ENCODE results near the gene DIPK1B. TPM values are rescaled to one million over a fixed set of nuclear protein-coding genes. Genes with fewer than 3 reads are reported as not detected.

Gene DIPK1B
- total RNA-seq, 2 experiments from 2014 or later = not detected

- ChIA-PET POLR2A (interaction anchor here (0.6 to 2.6 kb wide), 14 partner anchors 9 to 264 kb away, joined by 3 to 25 read pairs (median 4); partner anchors contain the start of genes PAXX, RABL6 and TRAF2), CTCF (interaction anchor here (0.5 to 3.7 kb wide), 12 partner anchors 12 to 342 kb away, joined by 3 to 14 read pairs (median 6); partner anchors contain the start of genes LCN8 and SAPCD2)
- no peaks in the 10 kb centered on the region for H3K27me3 Mint-ChIP-seq
- no peaks in the 10 kb centered on the region for H3K9me3 Mint-ChIP-seq
- peak overlapping the region; percentile 99 for H3K4me3 Mint-ChIP-seq
- intact Hi-C loops (cut with micrococcal nuclease) = loop anchor here (2.0 kb wide), 1 partner anchor 27 kb away; no protein-coding TSS in a partner anchor
- H3K36me3 Mint-ChIP-seq = peaks cover 34% of the 10 kb centered on the region
- peaks cover 38% of the 10 kb centered on the region for H3K4me1 Mint-ChIP-seq (ENCODE audit: low read depth)
- DNase-seq = peak; percentile 93
- no peak overlapping the region for H3K27ac Mint-ChIP-seq
Observed at GRCh38 chr9:136728080-136728547, 15.7 kb downstream of the DIPK1B start.

- DNase-seq = no peak
- POLR2A ChIA-PET = interaction anchor here (0.6 to 2.6 kb wide), 14 partner anchors 10 to 264 kb away, joined by 3 to 25 read pairs (median 4); partner anchors contain the start of genes PAXX, RABL6 and TRAF2
- H3K9me3 Mint-ChIP-seq = no peaks in the 10 kb centered on the region
- intact Hi-C loops (cut with micrococcal nuclease) = loop anchor here (2.0 kb wide), 1 partner anchor 28 kb away; no protein-coding TSS in a partner anchor
- no peaks in the 10 kb centered on the region for H3K27me3 Mint-ChIP-seq
- H3K4me1 Mint-ChIP-seq (ENCODE audit: low read depth) = peaks cover 37% of the 10 kb centered on the region
- peaks cover 30% of the 10 kb centered on the region for H3K36me3 Mint-ChIP-seq
- H3K27ac Mint-ChIP-seq = no peak overlapping the region
- peak overlapping the region; percentile 63 for H3K4me3 Mint-ChIP-seq
- CTCF ChIA-PET = interaction anchor here (0.7 to 3.7 kb wide), 12 partner anchors 13 to 342 kb away, joined by 3 to 14 read pairs (median 4); partner anchors contain the start of genes LCN8 and SAPCD2
Observed at GRCh38 chr9:136728548-136729123, 16.3 kb downstream of the DIPK1B start.

GRCh38 chr9:136729144-136729543 lies 16.8 kb downstream of the DIPK1B start:
- peak overlapping the region; percentile 63 for H3K4me3 Mint-ChIP-seq
- H3K27ac Mint-ChIP-seq = no peak overlapping the region
- intact Hi-C loops (cut with micrococcal nuclease) = loop anchor here (2.0 kb wide), 1 partner anchor 28 kb away; no protein-coding TSS in a partner anchor
- no peaks in the 10 kb centered on the region for H3K27me3 Mint-ChIP-seq
- peaks cover 33% of the 10 kb centered on the region for H3K4me1 Mint-ChIP-seq (ENCODE audit: low read depth)
- no peaks in the 10 kb centered on the region for H3K9me3 Mint-ChIP-seq
- ChIA-PET CTCF (interaction anchor here (0.7 to 3.7 kb wide), 12 partner anchors 13 to 326 kb away, joined by 3 to 14 read pairs (median 4); partner anchors contain the start of gene LCN8), POLR2A (interaction anchor here (1.0 to 2.6 kb wide), 6 partner anchors 12 to 180 kb away, joined by 3 to 10 read pairs (median 5); partner anchors contain the start of gene RABL6)
- H3K36me3 Mint-ChIP-seq = peaks cover 26% of the 10 kb centered on the region
- peak; percentile 30 for DNase-seq

GRCh38 chr9:136729926-136730325 lies 17.6 kb downstream of the DIPK1B start:
- peaks cover 20% of the 10 kb centered on the region for H3K36me3 Mint-ChIP-seq
- ChIA-PET POLR2A (interaction anchor here (0.9 to 2.6 kb wide), 2 partner anchors 9 to 12 kb away, joined by 5 to 10 read pairs; no protein-coding TSS in a partner anchor), CTCF (interaction anchor here (0.9 to 3.7 kb wide), 7 partner anchors 16 to 300 kb away, joined by 3 to 14 read pairs (median 4); no protein-coding TSS in a partner anchor)
- no peak for DNase-seq
- no peak overlapping the region for H3K27ac Mint-ChIP-seq
- no peaks in the 10 kb centered on the region for H3K27me3 Mint-ChIP-seq
- intact Hi-C loops (cut with micrococcal nuclease) = loop anchor here (2.0 kb wide), 1 partner anchor 29 kb away; no protein-coding TSS in a partner anchor
- H3K9me3 Mint-ChIP-seq = no peaks in the 10 kb centered on the region
- peak overlapping the region; percentile 63 for H3K4me3 Mint-ChIP-seq
- H3K4me1 Mint-ChIP-seq (ENCODE audit: low read depth) = peaks cover 30% of the 10 kb centered on the region

- POLR2A ChIA-PET = interaction anchor here (0.6 kb wide), 1 partner anchor 300 kb away, joined by 3 read pairs; no protein-coding TSS in a partner anchor
- DNase-seq = peak; percentile 41
Observed at GRCh38 chr9:136732444-136733178, 20.2 kb downstream of the DIPK1B start.

GRCh38 chr9:136733611-136734010 lies 21.2 kb downstream of the DIPK1B start:
- H3K27me3 Mint-ChIP-seq = no peaks in the 10 kb centered on the region
- intact Hi-C loops (cut with micrococcal nuclease) = no loop called here
- H3K4me1 Mint-ChIP-seq (ENCODE audit: low read depth) = peaks cover 13% of the 10 kb centered on the region
- POLR2A ChIA-PET = no interaction called here
- DNase-seq = no peak
- H3K9me3 Mint-ChIP-seq = no peaks in the 10 kb centered on the region
- no peak overlapping the region for H3K4me3 Mint-ChIP-seq
- CTCF ChIA-PET = interaction anchor here (0.9 kb wide), 1 partner anchor 62 kb away, joined by 3 read pairs; no protein-coding TSS in a partner anchor
- no peak overlapping the region for H3K27ac Mint-ChIP-seq
- H3K36me3 Mint-ChIP-seq = no peaks in the 10 kb centered on the region

More at GRCh38 chr9:136732444-136733178, 20.2 kb downstream of the DIPK1B start:
- Mint-ChIP-seq H3K4me3 (no peak overlapping the region), H3K27me3 (no peaks in the 10 kb centered on the region), H3K27ac (peak overlapping the region; percentile 18), H3K36me3 (no peaks in the 10 kb centered on the region), H3K4me1 (ENCODE audit: low read depth) (peaks cover 13% of the 10 kb centered on the region), H3K9me3 (no peaks in the 10 kb centered on the region)
- intact Hi-C loops (cut with micrococcal nuclease) = no loop called here
- CTCF ChIA-PET = interaction anchor here (0.9 to 1.5 kb wide), 2 partner anchors 40 to 61 kb away, joined by 3 read pairs; no protein-coding TSS in a partner anchor

GRCh38 chr9:136734837-136735496 lies 22.6 kb downstream of the DIPK1B start:
- peak; percentile 51 for DNase-seq
- H3K27me3 Mint-ChIP-seq = no peaks in the 10 kb centered on the region
- ChIA-PET POLR2A (no interaction called here), CTCF (no interaction called here)
- H3K4me3 Mint-ChIP-seq = no peak overlapping the region
- no peak overlapping the region for H3K27ac Mint-ChIP-seq
- peaks cover 9% of the 10 kb centered on the region for H3K4me1 Mint-ChIP-seq (ENCODE audit: low read depth)
- H3K9me3 Mint-ChIP-seq = no peaks in the 10 kb centered on the region
- no peaks in the 10 kb centered on the region for H3K36me3 Mint-ChIP-seq
- intact Hi-C loops (cut with micrococcal nuclease) = no loop called here

- H3K27me3 Mint-ChIP-seq = no peaks in the 10 kb centered on the region
- H3K4me3 Mint-ChIP-seq = no peak overlapping the region
- no peaks in the 10 kb centered on the region for H3K9me3 Mint-ChIP-seq
- H3K4me1 Mint-ChIP-seq (ENCODE audit: low read depth) = peaks cover 12% of the 10 kb centered on the region
- DNase-seq = no peak
- no peaks in the 10 kb centered on the region for H3K36me3 Mint-ChIP-seq
- intact Hi-C loops (cut with micrococcal nuclease) = no loop called here
- ChIA-PET CTCF (no interaction called here), POLR2A (no interaction called here)
- H3K27ac Mint-ChIP-seq = no peak overlapping the region
Observed at GRCh38 chr9:136735812-136736480, 23.6 kb downstream of the DIPK1B start.

- H3K4me3 Mint-ChIP-seq = no peak overlapping the region
- no peak for DNase-seq
- ChIA-PET CTCF (no interaction called here), POLR2A (no interaction called here)
- H3K4me1 Mint-ChIP-seq (ENCODE audit: low read depth) = peaks cover 12% of the 10 kb centered on the region
- no peaks in the 10 kb centered on the region for H3K36me3 Mint-ChIP-seq
- no peaks in the 10 kb centered on the region for H3K27me3 Mint-ChIP-seq
- no peaks in the 10 kb centered on the region for H3K9me3 Mint-ChIP-seq
- no peak overlapping the region for H3K27ac Mint-ChIP-seq
- intact Hi-C loops (cut with micrococcal nuclease) = no loop called here
Observed at GRCh38 chr9:136738960-136739359, 26.6 kb downstream of the DIPK1B start.

GRCh38 chr9:136739509-136739908 lies 27.1 kb downstream of the DIPK1B start:
- no peak for DNase-seq
- Mint-ChIP-seq H3K27ac (no peak overlapping the region), H3K4me1 (ENCODE audit: low read depth) (peaks cover 12% of the 10 kb centered on the region), H3K27me3 (no peaks in the 10 kb centered on the region), H3K4me3 (no peak overlapping the region), H3K36me3 (no peaks in the 10 kb centered on the region), H3K9me3 (no peaks in the 10 kb centered on the region)
- ChIA-PET POLR2A (no interaction called here), CTCF (interaction anchor here (0.9 kb wide), 1 partner anchor 12 kb away, joined by 5 read pairs; no protein-coding TSS in a partner anchor)
- intact Hi-C loops (cut with micrococcal nuclease) = no loop called here

GRCh38 chr9:136740069-136740468 lies 27.7 kb downstream of the DIPK1B start:
- H3K27ac Mint-ChIP-seq = no peak overlapping the region
- ChIA-PET CTCF (interaction anchor here (0.9 kb wide), 1 partner anchor 13 kb away, joined by 5 read pairs; no protein-coding TSS in a partner anchor), POLR2A (no interaction called here)

More at GRCh38 chr9:136740069-136740468, 27.7 kb downstream of the DIPK1B start:
- no peaks in the 10 kb centered on the region for H3K36me3 Mint-ChIP-seq
- H3K27me3 Mint-ChIP-seq = no peaks in the 10 kb centered on the region
- no peak overlapping the region for H3K4me3 Mint-ChIP-seq
- peaks cover 12% of the 10 kb centered on the region for H3K4me1 Mint-ChIP-seq (ENCODE audit: low read depth)
- intact Hi-C loops (cut with micrococcal nuclease) = no loop called here
- H3K9me3 Mint-ChIP-seq = no peaks in the 10 kb centered on the region
- DNase-seq = no peak

Measured in activated CD4-positive, alpha-beta memory T cell treated with anti-CD3 and anti-CD28 coated beads for 36 hours (primary cell).